Neuronal stem cell (in vitro differentiated cells): ENCODE results near the gene OTOA. TPM values are rescaled to one million over a fixed set of nuclear protein-coding genes. Genes with fewer than 3 reads are reported as not detected.
"Not testable (repeated sequence)": the region's sequence is repeated elsewhere in the genome, so short reads cannot be mapped to it uniquely, and the experiment has no call there.

Experiments used
- DNase-seq: peaks from one replicate; pipeline ENCODE4 v3.0.0-alpha.2; 2013; ENCODE audit warnings: low spot score
- H2AFZ ChIP-seq: one replicate; pipeline ENCODE4 v1.6.1; 2013; ENCODE audit warnings: mild to moderate bottlenecking, low read length, inconsistent platforms
- H2AK5ac ChIP-seq: 2 replicates; pipeline ENCODE4 v1.6.1; 2013; ENCODE audit warnings: low read depth, mild to moderate bottlenecking, inconsistent platforms, low read length, moderate library complexity, mixed read lengths
- H2BK120ac ChIP-seq: 2 replicates; pipeline ENCODE4 v1.6.1; 2013; ENCODE audit warnings: low read depth, mild to moderate bottlenecking, inconsistent platforms, low read length, moderate library complexity, mixed read lengths
- H2BK12ac ChIP-seq: one replicate; pipeline ENCODE4 v1.6.1; 2013; ENCODE audit warnings: low read length, inconsistent platforms
- H2BK15ac ChIP-seq: 2 replicates; pipeline ENCODE4 v1.6.1; 2013; ENCODE audit warnings: mild to moderate bottlenecking, low read length, inconsistent platforms, mixed read lengths
- H2BK5ac ChIP-seq: one replicate; pipeline ENCODE4 v1.6.1; 2013; ENCODE audit warnings: inconsistent platforms, mild to moderate bottlenecking, low read length, moderate library complexity
- H3K14ac ChIP-seq: one replicate; pipeline ENCODE4 v1.6.1; 2013; ENCODE audit warnings: low read length, inconsistent platforms
- H3K18ac ChIP-seq: 2 replicates; pipeline ENCODE4 v1.6.1; 2013; ENCODE audit warnings: low read length, inconsistent platforms
- H3K23ac ChIP-seq: 2 replicates; pipeline ENCODE4 v1.6.1; 2013; ENCODE audit warnings: low read depth, mild to moderate bottlenecking, mixed read lengths, low read length, inconsistent platforms; ENCODE audit not compliant: poor library complexity
- H3K27ac ChIP-seq: replicated peaks from 3 replicates; pipeline ENCODE4 v1.5.1; 2013; ENCODE audit warnings: low read length, inconsistent platforms
- H3K27me3 ChIP-seq, 3 experiments: 2 replicates each; pipeline ENCODE4 v1.6.1; 2013; ENCODE audit warnings: low read length in 3 of 3, mild to moderate bottlenecking in 2 of 3, inconsistent platforms in 1 of 3, low read depth in 1 of 3, mixed read lengths in 1 of 3, moderate library complexity in 1 of 3; ENCODE audit not compliant: control insufficient read depth in 3 of 3, insufficient read depth in 3 of 3
- H3K36me3 ChIP-seq, 2 donors: replicated peaks in 1 of 2; 2 replicates each; pipeline ENCODE4 v1.6.1; 2013; ENCODE audit warnings: low read length in 2 of 2; ENCODE audit not compliant: control insufficient read depth in 2 of 2, insufficient read depth in 2 of 2
- H3K4ac ChIP-seq: 2 replicates; pipeline ENCODE4 v1.6.1; 2013; ENCODE audit warnings: inconsistent platforms, mild to moderate bottlenecking, low read length, moderate library complexity
- H3K4me1 ChIP-seq, 2 donors: 1 replicate in 1 of 2; 2 replicates in 1 of 2; pipeline ENCODE4 v1.6.1; 2013; ENCODE audit warnings: low read length in 2 of 2, low read depth in 1 of 2; ENCODE audit not compliant: control insufficient read depth in 2 of 2, insufficient read depth in 1 of 2
- H3K4me2 ChIP-seq: one replicate; pipeline ENCODE4 v1.6.1; 2013; ENCODE audit warnings: mild to moderate bottlenecking, low read length, inconsistent platforms; ENCODE audit not compliant: insufficient read depth, poor library complexity, severe bottlenecking
- H3K4me3 ChIP-seq, 2 donors: 2 replicates each; pipeline ENCODE4 v1.5.1; 2013; ENCODE audit warnings: low read length in 2 of 2, mild to moderate bottlenecking in 2 of 2, inconsistent platforms in 1 of 2, moderate library complexity in 1 of 2
- H3K79me1 ChIP-seq: one replicate; pipeline ENCODE4 v1.6.1; 2013; ENCODE audit warnings: low read depth, mild to moderate bottlenecking, inconsistent platforms, low read length, moderate library complexity
- H3K9ac ChIP-seq: one replicate; pipeline ENCODE4 v1.6.1; 2013; ENCODE audit warnings: mild to moderate bottlenecking, low read depth, low read length, inconsistent platforms; ENCODE audit not compliant: poor library complexity
- H3K9me3 ChIP-seq, 2 donors: replicated peaks in 1 of 2; 2 replicates each; pipeline versions ENCODE3 to v1.6.1; 2013; ENCODE audit warnings: low read length in 2 of 2, mild to moderate bottlenecking in 2 of 2, inconsistent platforms in 1 of 2, low read depth in 1 of 2, mixed read lengths in 1 of 2, moderate library complexity in 1 of 2; ENCODE audit not compliant: control insufficient read depth in 2 of 2, insufficient read depth in 1 of 2
- H4K8ac ChIP-seq: one replicate; pipeline ENCODE4 v1.6.1; 2013; ENCODE audit warnings: low read depth, mild to moderate bottlenecking, inconsistent platforms, low read length, moderate library complexity
- H4K91ac ChIP-seq: one replicate; pipeline ENCODE4 v1.6.1; 2013; ENCODE audit warnings: low read length, low read depth, mild to moderate bottlenecking, inconsistent platforms; ENCODE audit not compliant: poor library complexity
- WGBS, 2 donors: extraction: QIAGEN DNeasy Blood & Tissue Kit; methylation state at CpG; one replicate each; pipeline ENCODE4 v1.1.7; 2013; ENCODE audit warnings: missing lambda C conversion rate in 2 of 2, mixed read lengths in 1 of 2; ENCODE audit not compliant: insufficient read length in 2 of 2, insufficient replicate concordance in 1 of 2; ENCODE audit errors: extremely low coverage in 2 of 2; 5-methylcytosine and 5-hydroxymethylcytosine counted together
- small RNA-seq: library from polyadenylated mRNA; stranded (forward); fragments of <200 nt; extraction: miRNeasy Mini kit (QIAGEN cat#:217004); gene quantifications from one replicate; pipeline ENCODE3, GENCODE V24; 2013; ENCODE audit not compliant: insufficient read depth

Gene OTOA

GRCh38 chr16:21798601-21799000, 134.8 kb downstream of the OTOA start:
- WGBS, 2 donors: no CpG with 5 or more reads among the region's 3 CpGs
- not testable (repeated sequence) for H3K4me2 ChIP-seq, H3K18ac ChIP-seq, H3K4me3 ChIP-seq, H3K4me1 ChIP-seq, H2BK12ac ChIP-seq, H4K91ac ChIP-seq, H2BK15ac ChIP-seq, H3K27ac ChIP-seq, H3K9me3 ChIP-seq, H2AFZ ChIP-seq, H2BK5ac ChIP-seq, H3K14ac ChIP-seq, H3K27me3 ChIP-seq, H2AK5ac ChIP-seq, H3K4ac ChIP-seq, H3K79me1 ChIP-seq, H2BK120ac ChIP-seq, DNase-seq, H4K8ac ChIP-seq, H3K36me3 ChIP-seq, H3K9ac ChIP-seq, H3K23ac ChIP-seq

- no CpG with 5 or more reads among the region's 13 CpGs for WGBS, 2 donors
- H3K36me3 ChIP-seq, H3K27me3 ChIP-seq: not testable (repeated sequence)
Measured at GRCh38 chr16:21801538-21802374, 138.0 kb downstream of the OTOA start.

GRCh38 chr16:21802375-21802663, 138.6 kb downstream of the OTOA start:
- H3K27ac ChIP-seq, DNase-seq, H3K79me1 ChIP-seq, H2BK120ac ChIP-seq, H3K14ac ChIP-seq, H3K4ac ChIP-seq, H2AFZ ChIP-seq, H3K4me1 ChIP-seq, H4K8ac ChIP-seq, H3K9me3 ChIP-seq, H2AK5ac ChIP-seq, H3K18ac ChIP-seq, H3K4me2 ChIP-seq, H2BK12ac ChIP-seq, H3K23ac ChIP-seq, H3K9ac ChIP-seq, H4K91ac ChIP-seq, H2BK5ac ChIP-seq, H3K27me3 ChIP-seq, H3K4me3 ChIP-seq, H2BK15ac ChIP-seq, H3K36me3 ChIP-seq: not testable (repeated sequence)
- WGBS, 2 donors: no CpG with 5 or more reads among the region's 2 CpGs

More at GRCh38 chr16:21801538-21802374, 138.0 kb downstream of the OTOA start:
- not testable (repeated sequence) for H3K4ac ChIP-seq, H4K91ac ChIP-seq, H2BK12ac ChIP-seq, H2AK5ac ChIP-seq, H2AFZ ChIP-seq, H3K4me3 ChIP-seq, H2BK15ac ChIP-seq, H2BK5ac ChIP-seq, H4K8ac ChIP-seq, H3K9me3 ChIP-seq, H3K79me1 ChIP-seq, H3K4me2 ChIP-seq, H3K27ac ChIP-seq, H3K18ac ChIP-seq, H2BK120ac ChIP-seq, H3K23ac ChIP-seq, H3K4me1 ChIP-seq, H3K9ac ChIP-seq, H3K14ac ChIP-seq
- peak; percentile 5 for DNase-seq

Small RNA genes within 50 kb of the gene (small RNA-seq; reads per million reads assigned to genes)
- gene RNU6-1005P: not detected
- not detected for gene RNU6-196P
